ENCODE results near the gene ZNF664. TPM values are rescaled to one million over a fixed set of nuclear protein-coding genes. Genes with fewer than 3 reads are reported as not detected.

Gene ZNF664
- total and polyA plus RNA-seq, 2 of the 13 experiments (the other 11 are each of a cell fraction or from before 2014, with no cell fraction given) = 43.9 to 56.5 TPM

- WGBS (ENCODE audit: low lambda C conversion rate) = 83% methylated on average over 2 of the region's 2 CpGs
- no TSS peak for BruUV-seq (replicated peaks)
- ATAC-seq (no peak), DNase-seq (ENCODE audit: low spot score) (no peak), FAIRE-seq (no peak)
- Histone ChIP-seq H3K27ac (ENCODE audit: extremely low read length, insufficient read depth, low read length) (no peak overlapping the region), H3K9ac (ENCODE audit: insufficient read depth, low read depth, low read length) (no peak overlapping the region), H2AFZ (ENCODE audit: low read length) (no peak overlapping the region), H3K9me3 (ENCODE audit: low read length) (no peaks in the 10 kb centered on the region), H3K36me3 (replicated peaks in 1 of 2; ENCODE audit: control insufficient read depth in 1 of 2, insufficient read depth in 2 of 2, low read length in 2 of 2) (no peaks in the 10 kb centered on the region), H3K4me1 (ENCODE audit: insufficient read depth, low read length) (no peaks in the 10 kb centered on the region), H3K27me3 (ENCODE audit: control insufficient read depth in 1 of 2, insufficient read depth in 2 of 2, low read length in 2 of 2) (no peaks in the 10 kb centered on the region; a peak in 1 of 5 replicates), H3K79me2 (ENCODE audit: insufficient read depth, low read length) (no peaks in the 10 kb centered on the region), H4K20me1 (ENCODE audit: insufficient read depth, low read length) (no peaks in the 10 kb centered on the region), H3K4me3 (replicated peaks in 1 of 3; ENCODE audit: insufficient read depth in 1 of 3, low read depth in 2 of 3, low read length in 3 of 3) (no peak overlapping the region), H3K4me2 (ENCODE audit: low read depth, low read length) (no peak overlapping the region)
- intact Hi-C loops (cut with micrococcal nuclease; ENCODE audit: unreplicated experiment) = no loop called here
- ChIA-PET CTCF (ENCODE audit: low intra/inter-chr PET ratio, low total read pairs) (no interaction called here), POLR2A (no interaction called here)
- TF ChIP-seq ZBTB25 (CRISPR knock-in tag; IDR thresholded peaks at IDR 0.05) (no peak), PREB (CRISPR knock-in tag; IDR thresholded peaks at IDR 0.05) (no peak), RXRB (CRISPR knock-in tag; IDR thresholded peaks at IDR 0.05; ENCODE audit: borderline replicate concordance) (no peak), HES4 (CRISPR knock-in tag; IDR thresholded peaks at IDR 0.05; ENCODE audit: borderline replicate concordance) (no peak), ZBTB4 (CRISPR knock-in tag; IDR thresholded peaks at IDR 0.05; ENCODE audit: borderline replicate concordance) (no peak), ZNF550 (CRISPR knock-in tag; IDR thresholded peaks at IDR 0.05; ENCODE audit: borderline replicate concordance) (no peak), SAFB2 (CRISPR knock-in tag; IDR thresholded peaks at IDR 0.05; ENCODE audit: borderline replicate concordance, low read depth) (no peak), MBNL3 (CRISPR knock-in tag; conservative IDR thresholded peaks at IDR 0.05) (no peak), ZNF296 (CRISPR knock-in tag; conservative IDR thresholded peaks at IDR 0.05) (no peak), KMT2B (CRISPR knock-in tag; IDR thresholded peaks at IDR 0.05) (no peak), ZFP41 (CRISPR knock-in tag; IDR thresholded peaks at IDR 0.05; ENCODE audit: borderline replicate concordance) (no peak), ZNF773 (CRISPR knock-in tag; IDR thresholded peaks at IDR 0.05; ENCODE audit: borderline replicate concordance) (no peak), ZSCAN5A (CRISPR knock-in tag; IDR thresholded peaks at IDR 0.05; ENCODE audit: borderline replicate concordance) (no peak), HNRNPH1 (optimal IDR thresholded peaks at IDR 0.05; ENCODE audit: low read depth, low read length) (no peak), ZMYM2 (CRISPR knock-in tag; IDR thresholded peaks at IDR 0.05) (no peak)
- TF ChIP-seq, protein P1, sequence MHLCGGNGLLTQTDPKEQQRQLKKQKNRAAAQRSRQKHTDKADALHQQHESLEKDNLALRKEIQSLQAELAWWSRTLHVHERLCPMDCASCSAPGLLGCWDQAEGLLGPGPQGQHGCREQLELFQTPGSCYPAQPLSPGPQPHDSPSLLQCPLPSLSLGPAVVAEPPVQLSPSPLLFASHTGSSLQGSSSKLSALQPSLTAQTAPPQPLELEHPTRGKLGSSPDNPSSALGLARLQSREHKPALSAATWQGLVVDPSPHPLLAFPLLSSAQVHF (CRISPR knock-in tag; IDR thresholded peaks at IDR 0.05) = no peak
- TF ChIP-seq, protein P2, sequence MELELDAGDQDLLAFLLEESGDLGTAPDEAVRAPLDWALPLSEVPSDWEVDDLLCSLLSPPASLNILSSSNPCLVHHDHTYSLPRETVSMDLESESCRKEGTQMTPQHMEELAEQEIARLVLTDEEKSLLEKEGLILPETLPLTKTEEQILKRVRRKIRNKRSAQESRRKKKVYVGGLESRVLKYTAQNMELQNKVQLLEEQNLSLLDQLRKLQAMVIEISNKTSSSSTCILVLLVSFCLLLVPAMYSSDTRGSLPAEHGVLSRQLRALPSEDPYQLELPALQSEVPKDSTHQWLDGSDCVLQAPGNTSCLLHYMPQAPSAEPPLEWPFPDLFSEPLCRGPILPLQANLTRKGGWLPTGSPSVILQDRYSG (CRISPR knock-in tag; IDR thresholded peaks at IDR 0.05) = no peak
- in situ Hi-C loops (cut with HindIII; ENCODE audit: extremely low pct_ligation_motif_present, low pct_unique_long_range_greater_than_20kb) = no loop called here
Measured at GRCh38 chr12:124057691-124058090, 84.7 kb downstream of the ZNF664 start.
